OCI-LY3 (cell line): ENCODE data around the gene ACOX3.

ENCODE experiments used
- CTCF ChIP-seq: fragments of 200-600, 300-600 bp; sonication (generic); IDR thresholded peaks from 2 replicates; pipeline ENCODE4 v1.5.1; 2014; ENCODE audit warnings: antibody characterized with exemption, low read length, low read depth
- EZH2phosphoT487 ChIP-seq: fragments of 200-600 bp; shearing (Covaris generic); IDR thresholded peaks from 2 replicates; pipeline ENCODE4 v1.6.1; 2018; ENCODE audit warnings: antibody characterized with exemption, mixed run types, low read depth

- no peak for TF ChIP-seq CTCF
- no peak for TF ChIP-seq EZH2phosphoT487
Measured at GRCh38 chr4:8374851-8375649, 65.5 kb downstream of the ACOX3 start.
